OCI-M1 (cell line): ENCODE data around the gene KMT5C.

Experiments
- DNase-seq: peaks from one replicate; lab custom pipeline; 2025; lab: John Stamatoyannopoulos, UW

Gene KMT5C

DNA sequence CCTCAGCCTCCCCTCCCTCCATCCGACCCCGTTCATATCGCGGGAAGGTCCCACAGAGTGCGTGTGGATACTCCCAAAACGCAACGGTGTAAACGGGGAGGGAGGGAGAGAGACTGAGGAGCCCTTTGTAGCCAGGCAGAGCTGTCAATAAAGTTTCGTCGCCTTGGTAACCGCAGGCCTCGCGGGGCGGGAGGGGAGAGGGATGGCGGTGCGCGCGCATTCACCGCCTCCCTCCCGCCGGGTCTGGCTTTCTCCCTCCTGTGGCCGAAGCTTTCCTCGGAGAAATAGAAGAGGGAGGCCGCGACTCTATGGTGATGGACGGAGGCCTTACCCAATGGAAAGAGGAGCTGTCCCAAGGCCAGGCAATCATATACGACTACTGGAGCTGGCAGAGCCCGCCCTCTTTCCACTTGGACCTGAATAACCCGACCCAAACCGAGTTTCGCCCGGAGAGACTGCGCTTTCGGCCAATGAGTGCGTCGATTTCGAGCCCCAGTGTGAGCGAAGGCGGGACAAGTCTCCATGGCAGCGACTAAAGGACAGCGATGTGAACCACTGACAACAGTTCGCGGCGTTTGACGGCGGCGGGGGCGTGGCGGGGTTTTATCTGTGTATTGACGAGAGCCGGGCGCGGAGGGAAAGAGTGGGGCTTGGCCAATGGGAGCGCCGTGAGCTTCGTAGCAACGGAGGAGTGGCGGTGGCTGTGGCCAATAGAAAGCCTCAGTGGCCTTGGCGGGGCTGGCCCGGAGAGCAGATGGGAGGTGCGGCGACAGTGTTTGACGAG is at the start of gene KMT5C:
KMT5C (plus strand) TSS at position 772 of the 784 bp plus-strand sequence. CDS start 2,061 bp downstream, outside the sequence.
- DNase-seq = peak; percentile 100

DNA sequence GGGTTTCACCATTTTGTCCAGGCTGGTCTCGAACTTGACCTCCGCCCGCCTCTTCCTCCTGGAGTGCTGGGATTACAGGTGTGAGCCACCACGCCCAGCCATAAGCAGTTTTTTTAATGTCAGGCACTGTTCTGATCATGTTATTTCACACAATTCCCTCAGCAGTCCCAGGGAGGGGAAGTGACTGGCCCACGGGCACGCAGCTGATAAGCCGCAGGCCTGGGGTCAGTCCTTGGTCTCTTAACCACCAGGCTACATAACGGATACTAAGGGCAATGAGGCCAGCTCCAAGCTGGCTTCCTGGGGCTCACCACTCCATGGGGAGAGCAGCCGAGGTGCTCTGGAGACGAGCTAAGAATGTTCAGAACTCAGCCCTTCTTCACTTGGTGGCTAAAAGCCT is 42.4 kb upstream of the KMT5C start:
- peak; percentile 61 for DNase-seq

DNA sequence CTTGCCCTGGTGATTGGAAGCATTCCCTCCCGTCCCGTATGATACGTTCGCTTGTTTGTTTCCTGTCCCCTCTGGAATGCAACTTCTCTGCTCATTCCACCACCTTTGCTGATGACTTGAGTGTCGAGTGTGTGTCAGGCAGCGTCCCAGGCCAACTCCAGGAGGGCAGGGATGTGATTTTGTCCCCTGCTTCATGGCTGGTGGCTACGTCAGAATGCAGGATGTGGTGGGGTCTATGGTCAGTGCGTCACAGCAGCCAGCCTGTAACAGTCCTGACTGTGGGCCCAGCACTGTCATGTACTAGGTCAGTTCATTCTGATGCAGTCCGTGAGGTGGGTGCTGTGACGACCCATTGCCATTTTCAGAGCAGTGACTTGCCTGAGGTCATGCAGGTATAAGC is 39.7 kb upstream of the KMT5C start:
- no peak for DNase-seq

DNA sequence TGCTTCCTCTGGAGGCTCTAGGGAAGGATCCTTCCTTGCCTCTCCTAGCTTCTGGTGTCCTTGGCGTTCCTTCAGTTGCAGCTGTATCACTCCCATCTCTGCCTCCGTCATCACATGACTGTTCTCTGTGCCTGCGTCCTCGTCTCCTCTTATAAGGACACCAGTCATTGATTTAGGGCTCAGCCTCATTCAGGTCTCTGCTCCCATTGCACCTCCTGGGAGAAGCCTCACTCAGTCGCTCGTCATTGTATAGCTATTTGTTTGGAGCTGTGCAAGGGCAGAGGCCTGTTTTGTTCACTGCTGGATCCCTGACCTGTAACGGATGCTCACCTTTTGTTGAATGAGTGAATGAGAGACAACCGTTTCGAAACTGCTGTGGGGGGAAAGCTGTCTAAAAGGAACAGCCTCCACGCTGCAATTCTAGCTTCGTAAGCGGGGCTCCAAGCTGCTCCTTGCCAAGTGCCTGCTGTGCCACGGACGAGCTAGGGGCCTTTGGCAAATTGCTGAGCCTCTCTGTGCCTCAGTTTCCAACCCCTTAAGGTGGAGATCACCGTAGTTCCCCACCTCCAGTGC is 38.7 kb upstream of the KMT5C start:
- DNase-seq = no peak

DNA sequence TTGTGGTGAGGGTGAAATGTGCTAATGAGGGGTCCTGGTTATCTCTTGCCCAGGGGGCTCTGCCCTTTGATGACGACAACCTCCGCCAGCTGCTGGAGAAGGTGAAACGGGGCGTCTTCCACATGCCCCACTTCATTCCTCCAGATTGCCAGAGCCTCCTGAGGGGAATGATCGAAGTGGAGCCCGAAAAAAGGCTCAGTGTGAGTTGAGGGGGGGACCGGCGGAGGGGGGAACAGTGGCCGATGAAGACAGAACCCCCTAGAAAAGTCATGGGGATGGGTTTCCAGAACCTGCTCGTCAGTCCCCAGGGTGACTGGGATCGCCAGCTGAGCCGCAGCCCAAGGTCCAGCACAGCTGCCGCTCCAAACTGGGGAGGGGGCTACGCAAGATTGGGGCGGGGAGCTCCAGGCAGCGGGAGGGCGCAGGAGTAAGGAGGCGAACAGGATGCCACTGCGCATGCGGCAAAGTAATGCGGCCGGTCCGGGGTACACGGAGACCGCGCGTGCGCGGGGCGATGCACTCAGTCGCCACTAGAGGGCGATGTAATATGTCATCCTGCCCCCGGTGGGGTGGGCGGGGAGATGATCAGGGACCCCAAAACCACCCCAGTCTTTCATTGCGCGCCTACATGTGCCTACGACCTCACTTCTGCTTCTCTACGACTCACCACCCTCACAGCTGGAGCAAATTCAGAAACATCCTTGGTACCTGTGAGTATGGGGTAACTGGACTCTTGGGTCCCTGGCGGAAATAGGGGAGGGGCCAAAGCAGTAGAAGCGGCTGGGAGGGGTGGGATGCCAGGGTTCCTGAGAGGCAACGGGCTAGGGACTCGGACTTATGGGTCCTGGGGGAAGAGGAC is 38.0 kb upstream of the KMT5C start:
- DNase-seq = peak; percentile 92

DNA sequence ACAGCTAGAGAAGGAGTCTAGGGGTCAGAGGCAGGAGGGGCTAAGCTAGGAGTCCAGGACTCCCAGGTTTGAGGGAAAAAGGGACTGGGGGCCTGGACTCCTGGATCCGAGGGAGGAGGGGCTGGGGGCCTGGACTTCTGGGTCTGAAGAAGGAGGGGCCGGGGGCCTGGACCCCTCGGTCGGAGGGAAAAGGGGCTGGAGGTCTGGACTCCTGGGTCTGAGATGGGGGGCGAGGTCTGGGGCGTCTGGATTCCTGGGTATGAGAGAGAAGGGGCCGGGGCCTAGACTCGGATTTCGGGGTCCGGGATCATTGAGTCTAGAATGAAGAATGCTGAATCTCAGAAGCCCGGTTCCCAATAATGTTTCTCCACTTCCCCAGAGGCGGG is 37.4 kb upstream of the KMT5C start:
- no peak for DNase-seq

DNA sequence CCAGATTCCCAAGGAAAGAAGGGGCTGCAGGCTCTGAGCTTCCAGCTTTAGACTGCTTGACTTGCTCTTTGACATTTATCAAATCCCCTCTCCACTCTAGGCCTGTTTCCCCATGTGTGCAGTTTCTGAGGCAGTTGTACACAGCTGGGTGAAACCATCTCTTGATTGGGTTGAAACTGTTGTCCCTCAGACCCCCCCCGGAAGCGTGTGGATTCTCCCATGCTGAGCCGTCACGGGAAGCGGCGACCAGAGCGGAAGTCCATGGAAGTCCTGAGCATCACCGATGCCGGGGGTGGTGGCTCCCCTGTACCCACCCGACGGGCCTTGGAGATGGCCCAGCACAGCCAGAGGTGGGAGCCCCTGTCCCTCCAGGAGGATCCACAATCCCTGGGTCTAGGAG is 36.2 kb upstream of the KMT5C start:
- DNase-seq = no peak

DNA sequence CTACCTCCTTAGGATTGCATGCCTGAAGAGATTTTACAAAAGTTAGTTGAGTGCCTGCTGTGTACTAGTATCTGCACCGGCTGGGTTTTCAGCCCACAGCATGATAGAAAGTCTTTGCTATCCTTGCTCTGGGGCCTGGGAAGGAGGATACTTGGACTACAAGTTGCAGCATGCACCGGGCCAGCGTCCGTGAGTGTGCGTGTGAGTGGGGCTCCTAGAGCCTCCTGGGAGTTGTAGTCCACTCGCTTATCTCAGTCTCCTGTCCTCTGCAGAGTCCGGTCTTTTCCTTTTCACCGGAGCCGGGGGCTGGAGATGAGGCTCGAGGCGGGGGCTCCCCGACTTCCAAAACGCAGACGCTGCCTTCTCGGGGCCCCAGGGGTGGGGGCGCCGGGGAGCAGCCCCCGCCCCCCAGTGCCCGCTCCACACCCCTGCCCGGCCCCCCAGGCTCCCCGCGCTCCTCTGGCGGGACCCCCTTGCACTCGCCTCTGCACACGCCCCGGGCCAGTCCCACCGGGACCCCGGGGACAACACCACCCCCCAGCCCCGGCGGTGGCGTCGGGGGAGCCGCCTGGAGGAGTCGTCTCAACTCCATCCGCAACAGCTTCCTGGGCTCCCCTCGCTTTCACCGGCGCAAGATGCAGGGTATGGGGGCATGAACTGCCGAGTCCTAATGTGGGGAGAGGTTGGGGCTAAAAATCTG is 35.2 kb upstream of the KMT5C start:
- DNase-seq = peak; percentile 63

DNA sequence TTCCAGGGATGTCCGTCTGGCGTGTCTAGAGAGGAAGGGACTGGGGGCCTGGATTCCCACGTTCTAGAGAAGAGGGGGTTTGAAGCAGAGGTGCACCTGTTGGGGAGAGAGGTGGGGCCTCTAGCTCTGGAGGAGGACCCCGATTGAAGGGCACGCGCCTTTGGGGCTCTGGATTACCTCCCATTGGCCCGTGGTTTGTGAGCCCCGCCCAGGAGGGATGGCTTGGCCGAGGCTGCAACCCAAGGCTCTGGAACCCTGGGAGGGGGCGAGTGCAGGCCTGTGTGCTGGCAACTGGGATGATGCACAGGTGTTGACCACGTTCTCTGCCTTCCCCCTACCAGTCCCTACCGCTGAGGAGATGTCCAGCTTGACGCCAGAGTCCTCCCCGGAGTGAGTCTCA is 34.7 kb upstream of the KMT5C start:
- no peak for DNase-seq

DNA sequence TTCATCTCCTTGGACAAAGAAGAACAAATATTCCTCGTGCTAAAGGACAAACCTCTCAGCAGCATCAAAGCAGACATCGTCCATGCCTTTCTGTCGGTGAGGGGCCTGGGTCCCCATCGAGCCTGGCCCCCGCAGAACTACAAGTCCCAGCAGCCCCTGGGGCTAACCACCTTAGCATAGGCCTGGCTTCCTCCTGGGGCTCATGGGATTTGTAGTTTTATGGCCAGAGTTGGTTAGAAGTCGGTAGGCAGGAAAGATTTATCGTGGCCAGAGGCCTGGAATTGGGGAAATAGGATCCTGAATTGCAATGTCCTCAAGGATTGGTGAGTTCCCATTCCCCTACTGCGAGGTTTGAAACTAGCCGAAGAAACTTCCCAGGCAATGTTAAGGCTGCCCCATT is 34.2 kb upstream of the KMT5C start:
- peak; percentile 62 for DNase-seq

DNA sequence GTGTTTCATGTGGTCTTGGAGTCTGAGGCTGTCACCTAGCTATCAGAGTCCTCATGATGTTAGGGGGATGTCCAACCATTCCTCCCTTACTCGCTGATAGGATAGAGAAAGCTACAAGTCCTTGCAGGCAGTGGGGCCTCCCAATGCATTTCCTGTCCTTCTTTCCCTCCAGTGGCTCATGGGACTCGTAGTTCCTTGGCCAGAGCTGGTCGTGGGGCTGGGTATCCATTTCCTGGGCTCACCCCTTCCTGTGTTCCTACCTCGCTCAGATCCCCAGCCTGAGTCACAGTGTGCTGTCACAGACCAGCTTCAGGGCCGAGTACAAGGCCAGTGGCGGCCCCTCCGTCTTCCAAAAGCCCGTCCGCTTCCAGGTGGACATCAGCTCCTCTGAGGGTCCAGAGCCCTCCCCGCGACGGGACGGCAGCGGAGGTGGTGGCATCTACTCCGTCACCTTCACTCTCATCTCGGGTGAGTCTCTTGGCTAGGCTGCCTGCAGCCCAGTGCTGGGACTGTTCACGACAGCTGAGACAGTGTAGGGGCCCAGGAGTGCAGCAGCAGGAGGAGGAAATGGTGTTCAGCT is 33.6 kb upstream of the KMT5C start:
- DNase-seq = peak; percentile 22

DNA sequence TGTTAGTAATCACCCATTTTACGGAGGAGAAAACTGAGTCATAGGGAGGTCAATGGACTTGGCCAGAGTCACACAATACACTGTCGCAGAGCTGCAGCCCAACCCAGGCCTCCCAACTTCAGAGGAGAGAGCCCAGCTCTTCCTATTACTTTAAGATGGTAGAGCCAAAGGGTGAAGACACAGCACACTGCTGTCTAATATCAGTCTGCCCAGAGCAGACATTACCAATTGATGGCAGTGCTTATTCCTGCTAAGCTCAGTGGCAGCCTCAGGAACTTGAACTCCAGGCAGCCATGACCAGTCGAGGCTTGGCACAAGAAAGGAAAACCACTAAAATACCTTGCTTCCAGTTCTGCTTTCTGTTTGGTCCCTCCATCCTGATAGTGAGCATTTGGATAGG is 33.0 kb upstream of the KMT5C start:
- DNase-seq = no peak

DNA sequence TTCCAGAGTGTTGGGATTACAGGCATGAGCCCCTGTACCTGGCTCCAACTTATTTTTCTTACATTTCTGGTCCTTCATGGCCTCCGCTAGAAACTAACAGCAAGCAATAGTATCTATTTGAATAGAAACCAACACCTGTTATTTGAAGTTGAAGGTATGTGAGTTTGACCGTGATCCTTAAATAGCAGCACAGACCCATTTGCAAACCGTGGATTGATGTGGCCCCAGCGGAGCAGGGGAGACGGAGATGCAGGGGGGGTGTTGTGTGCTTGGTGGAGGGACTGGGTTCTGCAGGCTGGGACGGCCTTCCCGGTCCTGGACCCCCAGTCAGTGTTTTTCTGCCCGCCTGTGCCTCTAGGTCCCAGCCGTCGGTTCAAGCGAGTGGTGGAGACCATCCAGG is 31.4 kb upstream of the KMT5C start:
- DNase-seq = no peak

DNA sequence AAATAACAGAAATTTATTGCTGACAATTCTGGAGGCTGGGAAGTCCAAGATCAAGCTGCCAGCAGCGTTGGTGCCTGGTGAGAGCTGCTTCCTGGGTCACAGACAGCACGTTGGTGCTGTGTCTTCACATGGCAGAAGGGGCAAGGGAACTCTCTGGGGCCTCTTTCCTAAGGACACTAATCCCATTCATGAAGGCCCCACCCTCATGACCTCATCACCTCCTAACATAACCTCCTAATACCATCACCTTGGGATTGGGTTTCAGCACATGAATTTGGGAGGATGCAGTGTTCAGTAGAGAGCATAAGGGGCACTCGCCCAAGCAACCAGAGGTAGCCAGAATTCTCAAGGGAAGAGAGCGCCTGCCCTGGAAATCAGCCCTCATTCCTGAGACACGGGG is 30.2 kb upstream of the KMT5C start:
- no peak for DNase-seq

DNA sequence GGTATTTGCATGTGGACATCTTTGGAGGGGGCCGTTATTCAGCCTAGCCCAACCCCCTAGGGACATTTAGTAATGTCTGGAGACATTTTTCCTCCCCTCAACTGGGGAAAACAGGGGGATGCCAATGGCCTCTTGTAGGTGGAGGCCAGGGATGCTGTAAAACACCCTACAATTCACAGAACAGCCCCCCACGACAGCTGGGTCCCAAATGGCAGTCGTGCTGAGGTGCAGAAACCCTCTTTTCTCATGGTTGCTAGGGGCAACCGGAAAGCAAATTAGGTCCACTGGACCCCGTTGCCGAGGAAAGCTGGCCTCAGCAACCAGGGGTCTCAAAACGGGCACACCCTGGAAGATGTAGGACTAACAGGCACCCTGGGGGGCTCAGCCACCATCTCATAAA is 29.2 kb upstream of the KMT5C start:
- DNase-seq = no peak

DNA sequence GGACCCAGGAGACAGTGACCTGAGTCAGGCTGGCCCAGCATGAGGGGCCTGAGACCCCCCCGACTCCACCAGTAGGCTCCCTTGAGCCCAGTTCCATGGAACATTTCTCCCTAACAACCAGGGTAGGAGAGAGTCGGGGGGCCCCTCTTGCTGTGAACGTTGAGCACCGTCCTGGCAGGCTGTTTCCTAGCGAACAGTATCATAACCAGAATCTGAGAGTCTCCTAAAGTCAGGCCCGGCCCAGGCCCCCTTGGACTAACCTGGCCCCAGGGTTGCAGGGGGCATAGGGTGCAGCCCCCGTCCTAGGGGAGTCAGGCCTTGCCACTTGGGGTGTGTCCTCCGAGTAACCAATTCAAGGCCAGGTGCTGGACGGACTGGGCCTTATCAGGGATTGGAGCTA is 28.3 kb upstream of the KMT5C start:
- DNase-seq = no peak

DNA sequence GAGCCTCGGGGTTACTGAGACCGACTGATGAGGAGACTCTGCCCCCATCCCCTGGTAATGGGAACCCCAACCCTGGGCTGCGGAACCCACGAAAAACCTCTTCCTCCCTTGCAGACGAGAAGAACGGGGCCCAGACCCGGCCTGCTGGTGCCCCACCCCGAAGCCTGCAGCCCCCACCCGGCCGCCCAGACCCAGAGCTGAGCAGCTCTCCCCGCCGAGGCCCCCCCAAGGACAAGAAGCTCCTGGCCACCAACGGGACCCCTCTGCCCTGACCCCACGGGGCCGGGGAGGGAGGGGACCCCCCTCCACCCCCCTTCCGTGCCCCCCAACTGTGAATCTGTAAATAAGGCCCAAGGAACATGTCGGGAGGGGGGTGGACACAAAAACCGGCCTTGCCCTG is 27.9 kb upstream of the KMT5C start:
- no peak for DNase-seq

DNA sequence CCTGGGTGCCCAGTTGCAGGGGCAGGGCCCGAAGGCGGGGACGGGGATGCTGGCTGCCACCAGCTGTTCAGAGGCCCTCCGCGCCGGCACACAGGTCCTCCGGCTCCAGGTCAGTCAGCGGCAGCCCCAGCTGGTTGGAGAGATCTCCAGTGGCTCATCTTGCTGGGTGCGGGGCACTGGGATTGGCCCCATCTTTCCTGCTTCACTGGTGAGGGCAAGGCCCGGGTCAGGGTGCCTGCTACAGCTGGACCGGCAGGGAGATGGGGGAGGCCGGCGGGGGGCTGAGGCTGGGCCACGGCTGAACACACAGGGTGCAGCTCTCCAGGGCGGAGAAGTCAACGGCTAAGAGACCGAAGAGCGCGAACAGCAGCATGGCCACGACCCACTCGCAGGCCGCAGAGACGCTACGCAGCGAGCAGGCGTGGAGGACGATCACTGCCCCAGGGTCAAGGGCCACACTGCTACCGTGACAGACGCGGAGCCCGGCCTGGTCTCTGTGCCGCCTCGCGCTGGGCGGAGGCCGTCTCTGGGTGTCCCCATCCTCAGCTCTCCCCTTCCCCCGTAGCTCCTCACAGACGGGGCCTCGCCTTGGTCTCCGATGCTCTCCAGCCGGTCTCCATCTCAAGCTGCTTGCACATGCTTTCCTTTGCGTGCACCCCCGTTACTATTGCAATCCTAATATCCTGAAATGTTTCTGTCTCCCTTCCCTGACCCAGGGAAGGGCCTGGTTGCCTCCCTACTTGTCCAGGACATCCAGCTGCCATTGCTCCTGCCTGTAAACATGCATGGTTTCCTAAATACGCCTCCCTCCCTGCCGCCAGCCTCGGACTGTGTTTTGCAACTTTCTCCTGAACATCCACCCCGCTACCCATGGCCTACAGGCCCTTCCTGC is 26.8 kb upstream of the KMT5C start:
- DNase-seq = no peak

DNA sequence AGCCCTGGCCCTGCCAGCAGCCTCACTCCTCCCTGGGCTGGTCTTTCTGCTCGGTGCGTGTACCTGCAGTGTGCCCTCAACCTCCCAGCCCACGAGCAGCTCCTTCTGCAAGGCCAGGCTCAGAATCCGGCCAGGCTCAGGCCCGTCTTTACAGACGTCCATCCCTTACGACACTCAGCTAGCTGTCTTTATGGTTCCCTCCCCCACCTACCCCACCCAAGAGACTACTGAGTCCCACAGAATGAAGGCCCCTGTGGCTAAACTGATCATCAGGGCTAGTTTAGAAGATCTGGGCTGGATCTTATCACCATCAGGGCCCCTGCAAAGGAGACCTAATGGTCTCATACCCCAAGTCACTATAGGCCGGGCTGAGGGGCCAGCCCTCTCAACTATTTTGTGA is 25.3 kb upstream of the KMT5C start:
- no peak for DNase-seq

DNA sequence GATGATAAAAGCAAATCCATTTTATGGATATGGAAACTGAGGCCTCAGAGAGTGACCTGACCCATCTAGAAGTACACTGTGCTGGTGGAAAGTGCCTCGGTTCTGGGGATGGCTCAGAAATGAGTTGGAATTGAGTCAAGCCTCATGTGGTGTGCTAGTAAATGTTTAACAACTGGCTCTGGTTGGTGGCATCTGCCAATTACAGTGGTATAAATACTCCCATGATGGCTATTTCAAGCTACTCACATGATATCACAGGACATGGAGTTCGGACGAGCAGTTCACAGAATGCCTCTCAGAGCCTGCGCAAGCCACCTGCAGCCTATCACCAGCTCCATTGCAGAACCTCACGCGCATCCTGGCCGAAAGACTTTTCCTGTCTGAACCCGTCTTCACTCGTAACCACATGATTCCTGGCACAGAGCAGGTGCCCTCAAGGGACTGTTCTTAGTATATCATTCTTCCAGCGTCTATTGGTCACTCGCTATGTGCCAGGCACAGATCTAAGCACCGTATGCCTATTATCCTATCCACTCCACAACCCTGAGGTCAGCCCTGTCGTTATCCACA is 23.6 kb upstream of the KMT5C start:
- no peak for DNase-seq

DNA sequence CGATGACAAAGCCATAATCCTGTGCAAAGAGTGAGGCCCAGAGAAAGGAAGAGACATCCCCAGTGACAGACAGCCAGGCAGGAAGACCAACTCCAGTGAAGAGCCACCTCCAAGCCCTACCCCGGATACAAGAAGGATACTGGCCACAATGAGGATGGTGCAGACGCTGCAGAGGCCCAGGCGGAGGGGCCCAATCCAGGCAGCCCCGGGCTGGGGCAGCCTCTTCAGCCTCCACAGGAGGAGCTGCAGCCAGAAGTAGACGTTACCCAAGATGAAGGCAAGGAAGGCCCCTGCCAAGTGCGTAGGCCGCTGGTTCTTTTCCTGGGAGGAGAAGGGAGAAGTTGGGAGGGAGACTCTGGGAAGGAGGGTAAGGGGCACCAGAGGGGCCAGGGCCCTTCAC is 23.0 kb upstream of the KMT5C start:
- no peak for DNase-seq
